ENCODE data around the gene ZCCHC8.

DNA sequence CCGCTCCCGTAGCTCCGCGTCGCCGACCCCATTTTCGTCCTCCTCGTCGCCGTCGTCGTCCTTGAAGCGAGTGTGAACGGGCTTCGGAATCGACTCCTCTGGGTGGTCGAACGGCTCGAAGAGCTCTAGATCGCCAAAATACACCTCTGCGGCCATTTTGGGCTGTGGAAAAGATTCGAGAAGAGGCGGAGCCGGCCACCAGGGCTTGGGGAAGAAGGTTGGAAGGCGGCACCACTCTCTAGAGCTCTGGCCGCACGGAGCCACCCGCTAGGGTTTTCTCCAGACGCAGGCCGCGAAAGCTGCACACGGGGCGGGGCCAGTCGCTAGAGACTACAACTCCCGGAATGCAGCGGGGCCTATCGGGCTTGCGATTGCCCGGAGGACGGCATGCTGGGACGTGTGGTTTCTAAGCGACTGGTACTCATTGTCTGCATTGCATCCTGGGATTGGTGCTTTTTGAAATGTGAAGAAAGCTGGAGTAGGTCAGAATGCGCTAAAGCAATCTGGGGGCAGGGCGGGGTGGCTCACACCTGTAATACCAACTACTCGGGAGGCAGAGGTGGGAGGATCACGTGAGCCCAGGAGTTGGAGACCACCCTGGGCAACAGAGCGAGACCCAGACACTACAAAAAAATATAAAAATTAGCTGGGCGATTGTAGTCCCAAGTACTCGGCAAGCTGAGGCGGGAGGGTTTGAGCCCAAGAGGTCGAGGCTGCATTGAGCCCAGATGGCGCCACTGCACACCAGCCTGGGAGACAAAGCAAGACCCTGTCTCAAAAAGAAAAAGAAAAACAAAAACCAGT, at the start of gene ZCCHC8:
- TF ChIP-seq HDGF (IDR thresholded peaks at IDR 0.05; ENCODE audit: borderline replicate concordance) (no peak; the same call in 1 of the 2 replicates), FOXM1 (IDR thresholded peaks at IDR 0.05; ENCODE audit: borderline replicate concordance) (no peak), CTBP1 (IDR thresholded peaks at IDR 0.05; ENCODE audit: borderline replicate concordance) (no peak), FOXA1 (IDR thresholded peaks at IDR 0.05) (no peak), BHLHE40 (IDR thresholded peaks at IDR 0.05; ENCODE audit: borderline replicate concordance) (no peak)

All from HEK293T (cell line).